ENCODE results near the gene TRIM59.

The TRIM59 gene

DNA sequence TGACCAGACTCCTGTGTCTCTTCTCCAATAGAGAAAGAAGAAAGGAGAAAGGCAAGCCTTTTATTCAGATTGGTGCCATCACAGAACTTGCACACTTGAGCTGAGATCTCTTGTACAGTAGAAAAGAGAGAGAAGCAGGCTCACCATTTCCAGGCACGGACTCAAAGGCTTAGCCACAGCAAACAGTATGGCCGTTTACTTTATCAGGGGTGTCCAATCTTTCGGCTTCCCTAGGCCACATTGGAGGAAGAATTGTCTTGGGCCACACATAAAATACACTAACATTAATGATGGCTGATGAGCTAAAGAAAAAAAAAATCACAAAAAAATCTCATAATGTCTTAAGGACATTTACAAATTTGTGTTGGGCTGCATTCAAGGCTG lies 55.6 kb downstream of the TRIM59 start:
- CTCF ChIA-PET = interaction anchor here (0.5 kb wide), 1 partner anchor 35 kb away, joined by 3 read pairs; no protein-coding TSS in a partner anchor
- POLR2A ChIA-PET = no interaction called here

More for the DNA sequence above, 55.6 kb downstream of the TRIM59 start:
- no peak overlapping the region for H3K4me3 ChIP-seq (ENCODE audit: low read depth, low read length)
- H3K4me1 ChIP-seq (ENCODE audit: control insufficient read depth, insufficient read depth, low read length) = no peaks in the 10 kb centered on the region
- H3K27ac ChIP-seq (ENCODE audit: extremely low read depth, low read depth, low read length) = no peak overlapping the region
- H3K36me3 ChIP-seq (ENCODE audit: control insufficient read depth in 2 of 2, insufficient read depth in 1 of 2, low read length in 2 of 2) = no peaks in the 10 kb centered on the region
- H3K9me3 ChIP-seq (ENCODE audit: control insufficient read depth, insufficient read depth, low read depth, low read length) = no peaks in the 10 kb centered on the region
- TF ChIP-seq, protein P1, sequence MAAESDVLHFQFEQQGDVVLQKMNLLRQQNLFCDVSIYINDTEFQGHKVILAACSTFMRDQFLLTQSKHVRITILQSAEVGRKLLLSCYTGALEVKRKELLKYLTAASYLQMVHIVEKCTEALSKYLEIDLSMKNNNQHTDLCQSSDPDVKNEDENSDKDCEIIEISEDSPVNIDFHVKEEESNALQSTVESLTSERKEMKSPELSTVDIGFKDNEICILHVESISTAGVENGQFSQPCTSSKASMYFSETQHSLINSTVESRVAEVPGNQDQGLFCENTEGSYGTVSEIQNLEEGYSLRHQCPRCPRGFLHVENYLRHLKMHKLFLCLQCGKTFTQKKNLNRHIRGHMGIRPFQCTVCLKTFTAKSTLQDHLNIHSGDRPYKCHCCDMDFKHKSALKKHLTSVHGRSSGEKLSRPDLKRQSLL (tag by site-specific recombination; IDR thresholded peaks at IDR 0.05) = no peak
- TF ChIP-seq ZBTB17 (tag by site-specific recombination; IDR thresholded peaks at IDR 0.05) = no peak
- TF ChIP-seq, protein P2, sequence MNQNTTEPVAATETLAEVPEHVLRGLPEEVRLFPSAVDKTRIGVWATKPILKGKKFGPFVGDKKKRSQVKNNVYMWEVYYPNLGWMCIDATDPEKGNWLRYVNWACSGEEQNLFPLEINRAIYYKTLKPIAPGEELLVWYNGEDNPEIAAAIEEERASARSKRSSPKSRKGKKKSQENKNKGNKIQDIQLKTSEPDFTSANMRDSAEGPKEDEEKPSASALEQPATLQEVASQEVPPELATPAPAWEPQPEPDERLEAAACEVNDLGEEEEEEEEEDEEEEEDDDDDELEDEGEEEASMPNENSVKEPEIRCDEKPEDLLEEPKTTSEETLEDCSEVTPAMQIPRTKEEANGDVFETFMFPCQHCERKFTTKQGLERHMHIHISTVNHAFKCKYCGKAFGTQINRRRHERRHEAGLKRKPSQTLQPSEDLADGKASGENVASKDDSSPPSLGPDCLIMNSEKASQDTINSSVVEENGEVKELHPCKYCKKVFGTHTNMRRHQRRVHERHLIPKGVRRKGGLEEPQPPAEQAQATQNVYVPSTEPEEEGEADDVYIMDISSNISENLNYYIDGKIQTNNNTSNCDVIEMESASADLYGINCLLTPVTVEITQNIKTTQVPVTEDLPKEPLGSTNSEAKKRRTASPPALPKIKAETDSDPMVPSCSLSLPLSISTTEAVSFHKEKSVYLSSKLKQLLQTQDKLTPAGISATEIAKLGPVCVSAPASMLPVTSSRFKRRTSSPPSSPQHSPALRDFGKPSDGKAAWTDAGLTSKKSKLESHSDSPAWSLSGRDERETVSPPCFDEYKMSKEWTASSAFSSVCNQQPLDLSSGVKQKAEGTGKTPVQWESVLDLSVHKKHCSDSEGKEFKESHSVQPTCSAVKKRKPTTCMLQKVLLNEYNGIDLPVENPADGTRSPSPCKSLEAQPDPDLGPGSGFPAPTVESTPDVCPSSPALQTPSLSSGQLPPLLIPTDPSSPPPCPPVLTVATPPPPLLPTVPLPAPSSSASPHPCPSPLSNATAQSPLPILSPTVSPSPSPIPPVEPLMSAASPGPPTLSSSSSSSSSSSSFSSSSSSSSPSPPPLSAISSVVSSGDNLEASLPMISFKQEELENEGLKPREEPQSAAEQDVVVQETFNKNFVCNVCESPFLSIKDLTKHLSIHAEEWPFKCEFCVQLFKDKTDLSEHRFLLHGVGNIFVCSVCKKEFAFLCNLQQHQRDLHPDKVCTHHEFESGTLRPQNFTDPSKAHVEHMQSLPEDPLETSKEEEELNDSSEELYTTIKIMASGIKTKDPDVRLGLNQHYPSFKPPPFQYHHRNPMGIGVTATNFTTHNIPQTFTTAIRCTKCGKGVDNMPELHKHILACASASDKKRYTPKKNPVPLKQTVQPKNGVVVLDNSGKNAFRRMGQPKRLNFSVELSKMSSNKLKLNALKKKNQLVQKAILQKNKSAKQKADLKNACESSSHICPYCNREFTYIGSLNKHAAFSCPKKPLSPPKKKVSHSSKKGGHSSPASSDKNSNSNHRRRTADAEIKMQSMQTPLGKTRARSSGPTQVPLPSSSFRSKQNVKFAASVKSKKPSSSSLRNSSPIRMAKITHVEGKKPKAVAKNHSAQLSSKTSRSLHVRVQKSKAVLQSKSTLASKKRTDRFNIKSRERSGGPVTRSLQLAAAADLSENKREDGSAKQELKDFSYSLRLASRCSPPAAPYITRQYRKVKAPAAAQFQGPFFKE (tag by site-specific recombination; IDR thresholded peaks at IDR 0.05; ENCODE audit: borderline replicate concordance) = no peak
- TF ChIP-seq, protein P3, sequence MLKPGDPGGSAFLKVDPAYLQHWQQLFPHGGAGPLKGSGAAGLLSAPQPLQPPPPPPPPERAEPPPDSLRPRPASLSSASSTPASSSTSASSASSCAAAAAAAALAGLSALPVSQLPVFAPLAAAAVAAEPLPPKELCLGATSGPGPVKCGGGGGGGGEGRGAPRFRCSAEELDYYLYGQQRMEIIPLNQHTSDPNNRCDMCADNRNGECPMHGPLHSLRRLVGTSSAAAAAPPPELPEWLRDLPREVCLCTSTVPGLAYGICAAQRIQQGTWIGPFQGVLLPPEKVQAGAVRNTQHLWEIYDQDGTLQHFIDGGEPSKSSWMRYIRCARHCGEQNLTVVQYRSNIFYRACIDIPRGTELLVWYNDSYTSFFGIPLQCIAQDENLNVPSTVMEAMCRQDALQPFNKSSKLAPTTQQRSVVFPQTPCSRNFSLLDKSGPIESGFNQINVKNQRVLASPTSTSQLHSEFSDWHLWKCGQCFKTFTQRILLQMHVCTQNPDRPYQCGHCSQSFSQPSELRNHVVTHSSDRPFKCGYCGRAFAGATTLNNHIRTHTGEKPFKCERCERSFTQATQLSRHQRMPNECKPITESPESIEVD (tag by site-specific recombination; IDR thresholded peaks at IDR 0.05) = no peak
- no peak for TF ChIP-seq ZNF140 (tag by site-specific recombination; IDR thresholded peaks at IDR 0.05)
- TF ChIP-seq, protein P4, sequence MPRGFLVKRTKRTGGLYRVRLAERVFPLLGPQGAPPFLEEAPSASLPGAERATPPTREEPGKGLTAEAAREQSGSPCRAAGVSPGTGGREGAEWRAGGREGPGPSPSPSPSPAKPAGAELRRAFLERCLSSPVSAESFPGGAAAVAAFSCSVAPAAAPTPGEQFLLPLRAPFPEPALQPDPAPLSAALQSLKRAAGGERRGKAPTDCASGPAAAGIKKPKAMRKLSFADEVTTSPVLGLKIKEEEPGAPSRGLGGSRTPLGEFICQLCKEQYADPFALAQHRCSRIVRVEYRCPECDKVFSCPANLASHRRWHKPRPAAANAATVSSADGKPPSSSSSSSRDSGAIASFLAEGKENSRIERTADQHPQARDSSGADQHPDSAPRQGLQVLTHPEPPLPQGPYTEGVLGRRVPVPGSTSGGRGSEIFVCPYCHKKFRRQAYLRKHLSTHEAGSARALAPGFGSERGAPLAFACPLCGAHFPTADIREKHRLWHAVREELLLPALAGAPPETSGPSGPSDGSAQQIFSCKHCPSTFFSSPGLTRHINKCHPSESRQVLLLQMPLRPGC (tag by site-specific recombination; IDR thresholded peaks at IDR 0.05) = no peak
- no peak for TF ChIP-seq ZNF280D (tag by site-specific recombination; IDR thresholded peaks at IDR 0.05)
- TF ChIP-seq, protein P5, sequence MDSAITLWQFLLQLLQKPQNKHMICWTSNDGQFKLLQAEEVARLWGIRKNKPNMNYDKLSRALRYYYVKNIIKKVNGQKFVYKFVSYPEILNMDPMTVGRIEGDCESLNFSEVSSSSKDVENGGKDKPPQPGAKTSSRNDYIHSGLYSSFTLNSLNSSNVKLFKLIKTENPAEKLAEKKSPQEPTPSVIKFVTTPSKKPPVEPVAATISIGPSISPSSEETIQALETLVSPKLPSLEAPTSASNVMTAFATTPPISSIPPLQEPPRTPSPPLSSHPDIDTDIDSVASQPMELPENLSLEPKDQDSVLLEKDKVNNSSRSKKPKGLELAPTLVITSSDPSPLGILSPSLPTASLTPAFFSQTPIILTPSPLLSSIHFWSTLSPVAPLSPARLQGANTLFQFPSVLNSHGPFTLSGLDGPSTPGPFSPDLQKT (IDR thresholded peaks at IDR 0.05; ENCODE audit: borderline replicate concordance, low read depth, low read length) = no peak
- no peak for TF ChIP-seq ZNF324 (tag by site-specific recombination; IDR thresholded peaks at IDR 0.05)
- TF ChIP-seq SCRT1 (tag by site-specific recombination; IDR thresholded peaks at IDR 0.05; ENCODE audit: borderline replicate concordance) = no peak
- no peak for TF ChIP-seq ZNF76 (tag by site-specific recombination; IDR thresholded peaks at IDR 0.05; ENCODE audit: borderline replicate concordance, low read depth)
- no peak for TF ChIP-seq HOXC10 (CRISPR knock-in tag; IDR thresholded peaks at IDR 0.05)
- TF ChIP-seq, protein P6, sequence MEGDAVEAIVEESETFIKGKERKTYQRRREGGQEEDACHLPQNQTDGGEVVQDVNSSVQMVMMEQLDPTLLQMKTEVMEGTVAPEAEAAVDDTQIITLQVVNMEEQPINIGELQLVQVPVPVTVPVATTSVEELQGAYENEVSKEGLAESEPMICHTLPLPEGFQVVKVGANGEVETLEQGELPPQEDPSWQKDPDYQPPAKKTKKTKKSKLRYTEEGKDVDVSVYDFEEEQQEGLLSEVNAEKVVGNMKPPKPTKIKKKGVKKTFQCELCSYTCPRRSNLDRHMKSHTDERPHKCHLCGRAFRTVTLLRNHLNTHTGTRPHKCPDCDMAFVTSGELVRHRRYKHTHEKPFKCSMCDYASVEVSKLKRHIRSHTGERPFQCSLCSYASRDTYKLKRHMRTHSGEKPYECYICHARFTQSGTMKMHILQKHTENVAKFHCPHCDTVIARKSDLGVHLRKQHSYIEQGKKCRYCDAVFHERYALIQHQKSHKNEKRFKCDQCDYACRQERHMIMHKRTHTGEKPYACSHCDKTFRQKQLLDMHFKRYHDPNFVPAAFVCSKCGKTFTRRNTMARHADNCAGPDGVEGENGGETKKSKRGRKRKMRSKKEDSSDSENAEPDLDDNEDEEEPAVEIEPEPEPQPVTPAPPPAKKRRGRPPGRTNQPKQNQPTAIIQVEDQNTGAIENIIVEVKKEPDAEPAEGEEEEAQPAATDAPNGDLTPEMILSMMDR (tag by site-specific recombination; IDR thresholded peaks at IDR 0.05) = no peak
- no peak for TF ChIP-seq OSR2 (tag by site-specific recombination; IDR thresholded peaks at IDR 0.05)
- TF ChIP-seq ZFP37 (tag by site-specific recombination; IDR thresholded peaks at IDR 0.05) = no peak
- no peak for TF ChIP-seq WT1 (tag by site-specific recombination; IDR thresholded peaks at IDR 0.05)
- no peak for TF ChIP-seq ZNF132 (tag by site-specific recombination; IDR thresholded peaks at IDR 0.05; ENCODE audit: borderline replicate concordance)
- no peak for TF ChIP-seq ZNF391 (tag by site-specific recombination; IDR thresholded peaks at IDR 0.05; ENCODE audit: borderline replicate concordance, low read depth)
- no peak for TF ChIP-seq ZNF202 (tag by site-specific recombination; IDR thresholded peaks at IDR 0.05; ENCODE audit: borderline replicate concordance)
- TF ChIP-seq ZNF48 (tag by site-specific recombination; IDR thresholded peaks at IDR 0.05) = no peak
